ENCODE results near the gene CAPN10.

CAPN10 gene

GRCh38 chr2:240577281-240578109 is 9.0 kb upstream of the CAPN10 start:
- H3K4me1 Mint-ChIP-seq: peaks cover 5% of the 10 kb centered on the region
- no peaks in the 10 kb centered on the region for H3K9me3 Mint-ChIP-seq
- no peaks in the 10 kb centered on the region for H3K27me3 Mint-ChIP-seq (ENCODE audit: low read depth)
- H3K4me3 Mint-ChIP-seq: no peak overlapping the region
- TF ChIP-seq CTCF (IDR thresholded peaks at IDR 0.05; ENCODE audit: unreplicated experiment in 3 of 3): no peak
- H3K27ac Mint-ChIP-seq: no peak overlapping the region
- peaks cover 27% of the 10 kb centered on the region for H3K36me3 Mint-ChIP-seq (ENCODE audit: low read depth)

- TF ChIP-seq CTCF (IDR thresholded peaks at IDR 0.05; ENCODE audit: unreplicated experiment in 3 of 3): no peak
Measured at GRCh38 chr2:240578110-240578450, 8.5 kb upstream of the CAPN10 start.

GRCh38 chr2:240578488-240578887 is 8.0 kb upstream of the CAPN10 start:
- no peaks in the 10 kb centered on the region for H3K9me3 Mint-ChIP-seq
- no peak overlapping the region for H3K27ac Mint-ChIP-seq
- no peak overlapping the region for H3K4me3 Mint-ChIP-seq
- H3K4me1 Mint-ChIP-seq: peaks cover 7% of the 10 kb centered on the region
- peaks cover 31% of the 10 kb centered on the region for H3K36me3 Mint-ChIP-seq (ENCODE audit: low read depth)
- no peaks in the 10 kb centered on the region for H3K27me3 Mint-ChIP-seq (ENCODE audit: low read depth)
- no peak for TF ChIP-seq CTCF (IDR thresholded peaks at IDR 0.05; ENCODE audit: unreplicated experiment in 3 of 3)

More at GRCh38 chr2:240578110-240578450, 8.5 kb upstream of the CAPN10 start:
- Mint-ChIP-seq H3K36me3 (ENCODE audit: low read depth) (peaks cover 31% of the 10 kb centered on the region), H3K9me3 (no peaks in the 10 kb centered on the region), H3K4me3 (no peak overlapping the region), H3K27ac (no peak overlapping the region), H3K4me1 (peaks cover 7% of the 10 kb centered on the region), H3K27me3 (ENCODE audit: low read depth) (no peaks in the 10 kb centered on the region)

- peaks cover 7% of the 10 kb centered on the region for H3K4me1 Mint-ChIP-seq
- no peak overlapping the region for H3K4me3 Mint-ChIP-seq
- H3K27me3 Mint-ChIP-seq (ENCODE audit: low read depth): no peaks in the 10 kb centered on the region
- no peak overlapping the region for H3K27ac Mint-ChIP-seq
- H3K36me3 Mint-ChIP-seq (ENCODE audit: low read depth): peaks cover 31% of the 10 kb centered on the region
- H3K9me3 Mint-ChIP-seq: no peaks in the 10 kb centered on the region
- TF ChIP-seq CTCF (IDR thresholded peaks at IDR 0.05; ENCODE audit: unreplicated experiment in 3 of 3): no peak
Measured at GRCh38 chr2:240579071-240579762, 7.3 kb upstream of the CAPN10 start.

GRCh38 chr2:240579771-240580614 is 6.5 kb upstream of the CAPN10 start:
- Mint-ChIP-seq H3K9me3 (no peaks in the 10 kb centered on the region), H3K4me3 (peak overlapping the region in 2 of 3 experiments; percentile 10 to 35), H3K36me3 (ENCODE audit: low read depth) (peaks cover 31% of the 10 kb centered on the region), H3K27ac (no peak overlapping the region), H3K4me1 (peaks cover 15% of the 10 kb centered on the region), H3K27me3 (ENCODE audit: low read depth) (no peaks in the 10 kb centered on the region)
- TF ChIP-seq CTCF (IDR thresholded peaks at IDR 0.05; ENCODE audit: unreplicated experiment in 3 of 3): no peak
